Tibial nerve (tissue), 4 donors: Measurements from ENCODE around the gene LRRC73. TPM values are rescaled to one million over a fixed set of nuclear protein-coding genes. Genes with fewer than 3 reads are reported as not detected.
"Not testable (repeated sequence)": the region's sequence is repeated elsewhere in the genome, so short reads cannot be mapped to it uniquely, and the experiment has no call there.

Experiments used
- DNase-seq, 2 donors: peaks; one replicate each; pipeline ENCODE4 v3.0.0-alpha.2; 2019; ENCODE audit warnings: low spot score in 2 of 2
- H3K27ac ChIP-seq, 4 donors: fragments of 200-600 bp; sonication (generic) in 3 of 4; one replicate each; pipeline ENCODE4 v1.5.1; 2017 to 2019; ENCODE audit warnings: mild to moderate bottlenecking in 1 of 4
- H3K27me3 ChIP-seq, 2 donors: fragments of 200-600 bp; sonication (generic) in 1 of 2; one replicate each; pipeline versions ENCODE4 v1.5.1 to v1.6.0; 2017 to 2019
- H3K36me3 ChIP-seq, 3 donors: fragments of 200-600 bp; sonication (generic); one replicate each; pipeline ENCODE4 v1.5.1; 2018 to 2019
- H3K4me1 ChIP-seq, 4 donors: fragments of 200-600 bp; sonication (generic) in 3 of 4; one replicate each; pipeline ENCODE4 v1.5.1; 2017 to 2019
- H3K4me3 ChIP-seq, 4 donors: fragments of 200-600 bp; sonication (generic) in 3 of 4; one replicate each; pipeline ENCODE4 v1.5.1; 2017 to 2019; ENCODE audit warnings: mild to moderate bottlenecking in 1 of 4, moderate library complexity in 1 of 4
- H3K9me3 ChIP-seq, 4 donors: fragments of 200-600 bp; sonication (generic) in 3 of 4; one replicate each; pipeline ENCODE4 v1.5.1; 2017 to 2019
- CTCF ChIP-seq, 5 experiments: fragments of 200-600 bp in 3 of 5; fragments of 450-650 bp in 2 of 5; sonication (generic) in 3 of 5; IDR thresholded peaks; one replicate each; pipeline ENCODE4 v1.5.1; 2016 to 2019; ENCODE audit warnings: antibody characterized with exemption in 5 of 5, mild to moderate bottlenecking in 3 of 5, moderate library complexity in 2 of 5
- EP300 ChIP-seq, 2 donors: sonication (generic); formaldehyde crosslinking; IDR thresholded peaks; one replicate each; pipeline ENCODE4 v1.6.1; 2017; ENCODE audit warnings: antibody characterized with exemption in 2 of 2, mild to moderate bottlenecking in 1 of 2
- POLR2A ChIP-seq, 2 donors: fragments of 450-650 bp; IDR thresholded peaks; one replicate each; pipeline ENCODE4 v1.6.1; 2017; ENCODE audit warnings: antibody characterized with exemption in 2 of 2, mild to moderate bottlenecking in 2 of 2, moderate library complexity in 2 of 2
- WGBS, 2 donors: methylation state at CpG; one replicate each; pipeline ENCODE4 v1.1.5; 2018; 5-methylcytosine and 5-hydroxymethylcytosine counted together
- total RNA-seq, 4 donors: library from RNA; depleted of rRNA; stranded (reverse); fragments of >200 nt; gene quantifications; one replicate each; pipeline ENCODE4 v1.1.0, GENCODE V29; 2016

LRRC73 gene, protein sequence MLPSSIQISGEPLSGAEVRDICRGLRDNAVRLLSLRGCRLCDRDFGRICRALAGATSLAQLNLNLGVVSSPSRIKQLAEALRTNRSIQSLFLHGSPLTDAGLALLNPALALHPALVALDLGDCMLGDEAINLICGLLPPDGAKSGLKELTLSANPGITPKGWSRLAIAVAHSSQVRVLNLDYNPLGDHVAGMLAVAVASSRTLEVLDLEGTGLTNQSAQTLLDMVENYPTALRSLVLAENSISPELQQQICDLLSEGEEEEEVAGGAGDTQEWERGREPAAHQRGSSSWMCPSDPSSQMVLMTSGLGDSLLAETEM
- 1 to 10 TPM in 3 of 4 donors, under 1 TPM in 1; 0.59 to 2.4 (median 1.3) TPM for total RNA-seq

- 4% methylated on average over 37 to 72 of the region's 96 CpGs for WGBS, 2 donors
- peak within 1 kb of the TSS; percentile 56 to 91 (median 64) for H3K4me3 ChIP-seq
- TF ChIP-seq EP300 (IDR thresholded peaks at IDR 0.05) (peak in 1 of 2 donors; percentile 44), CTCF (IDR thresholded peaks at IDR 0.05) (no peak), POLR2A (IDR thresholded peaks at IDR 0.05) (peak in 1 of 2 donors; percentile 46)
- H3K36me3 ChIP-seq: peaks cover 0 to 57% (median 27%) of the 10 kb centered on the region in 3 donors
- peak; percentile 65 to 76 for DNase-seq
- H3K4me1 ChIP-seq: peaks cover 0 to 46% (median 15%) of the 10 kb centered on the region in 4 donors
- no peaks in the 10 kb centered on the region for H3K27me3 ChIP-seq
- peak within 1 kb of the TSS in 3 of 4 donors; percentile 64 to 81 (median 71) for H3K27ac ChIP-seq
- H3K9me3 ChIP-seq: no peaks in the 10 kb centered on the region
Observed at GRCh38 chr6:43509984-43510826, at the start of gene LRRC73. Gene LRRC73, minus strand, starts transcription at chr6:43510346. Its CDS starts 561 bp downstream, at chr6:43509785.

- no peaks in the 10 kb centered on the region for H3K27me3 ChIP-seq
- peaks cover 0 to 100% (median 17%) of the 10 kb centered on the region in 3 donors for H3K36me3 ChIP-seq
- H3K9me3 ChIP-seq: no peaks in the 10 kb centered on the region
- TF ChIP-seq EP300 (IDR thresholded peaks at IDR 0.05) (no peak), CTCF (IDR thresholded peaks at IDR 0.05) (no peak), POLR2A (IDR thresholded peaks at IDR 0.05) (no peak)
- H3K4me1 ChIP-seq: no peaks in the 10 kb centered on the region
- DNase-seq: no peak
- no peak overlapping the region for H3K4me3 ChIP-seq
- no peak overlapping the region for H3K27ac ChIP-seq
Observed at GRCh38 chr6:43559328-43559727, 49.2 kb upstream of the LRRC73 start.

- WGBS, 2 donors: 96 to 99% methylated on average over 7 of the region's 7 CpGs
- peaks cover 0 to 100% (median 12%) of the 10 kb centered on the region in 3 donors for H3K36me3 ChIP-seq
- H3K4me1 ChIP-seq: not testable (repeated sequence)
Observed at GRCh38 chr6:43557620-43558019, 47.5 kb upstream of the LRRC73 start.

DNA sequence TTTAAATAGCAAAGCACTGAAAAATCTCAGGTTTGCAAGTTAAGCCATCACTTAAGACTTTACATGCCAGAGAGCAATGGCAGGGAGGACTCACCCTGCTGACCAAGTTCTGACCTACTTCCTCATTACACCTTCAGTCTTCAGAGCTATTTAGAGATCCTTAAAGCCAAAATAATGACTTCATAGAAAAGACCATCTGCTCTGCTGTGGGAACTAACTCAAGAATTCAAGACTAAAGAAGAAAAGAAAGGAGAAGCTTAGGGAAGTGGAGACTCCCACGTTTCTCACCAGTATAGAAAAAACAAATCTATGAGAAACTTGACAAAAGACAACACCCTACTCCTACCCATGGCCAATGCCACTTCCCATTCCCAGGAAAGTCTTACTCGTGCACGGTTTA is 37.1 kb upstream of the LRRC73 start:
- 90 to 93% methylated on average over 3 of the region's 3 CpGs for WGBS, 2 donors
- Histone ChIP-seq H3K4me1 (no peaks in the 10 kb centered on the region), H3K9me3 (no peaks in the 10 kb centered on the region), H3K36me3 (peaks cover 2 to 100% (median 16%) of the 10 kb centered on the region in 3 donors), H3K27ac (no peak overlapping the region), H3K4me3 (no peak overlapping the region), H3K27me3 (no peaks in the 10 kb centered on the region)
- DNase-seq: no peak
- TF ChIP-seq EP300 (IDR thresholded peaks at IDR 0.05) (no peak), POLR2A (IDR thresholded peaks at IDR 0.05) (no peak), CTCF (IDR thresholded peaks at IDR 0.05) (no peak)

More at GRCh38 chr6:43557620-43558019, 47.5 kb upstream of the LRRC73 start:
- H3K27me3 ChIP-seq, H3K27ac ChIP-seq, H3K9me3 ChIP-seq, DNase-seq, H3K4me3 ChIP-seq: not testable (repeated sequence)

- H3K27ac ChIP-seq: no peak overlapping the region
- DNase-seq: no peak
- no peak overlapping the region for H3K4me3 ChIP-seq
- TF ChIP-seq CTCF (IDR thresholded peaks at IDR 0.05) (no peak), POLR2A (IDR thresholded peaks at IDR 0.05) (no peak), EP300 (IDR thresholded peaks at IDR 0.05) (no peak)
- peaks cover 2 to 100% (median 6%) of the 10 kb centered on the region in 3 donors for H3K36me3 ChIP-seq
- no peaks in the 10 kb centered on the region for H3K4me1 ChIP-seq
- no peaks in the 10 kb centered on the region for H3K9me3 ChIP-seq
- no peaks in the 10 kb centered on the region for H3K27me3 ChIP-seq
- 61 to 63% methylated on average over 4 of the region's 4 CpGs for WGBS, 2 donors
Observed at GRCh38 chr6:43544461-43544860, 34.3 kb upstream of the LRRC73 start.
